ENCODE measurements around the gene PSMB5. TPM values are rescaled to one million over a fixed set of nuclear protein-coding genes. Genes with fewer than 3 reads are reported as not detected.
"Not testable (repeated sequence)": the region's sequence is repeated elsewhere in the genome, so short reads cannot be mapped to it uniquely, and the experiment has no call there.

The PSMB5 gene
- total RNA-seq, 1 donor from 2014 or later, result 239 TPM

DNA sequence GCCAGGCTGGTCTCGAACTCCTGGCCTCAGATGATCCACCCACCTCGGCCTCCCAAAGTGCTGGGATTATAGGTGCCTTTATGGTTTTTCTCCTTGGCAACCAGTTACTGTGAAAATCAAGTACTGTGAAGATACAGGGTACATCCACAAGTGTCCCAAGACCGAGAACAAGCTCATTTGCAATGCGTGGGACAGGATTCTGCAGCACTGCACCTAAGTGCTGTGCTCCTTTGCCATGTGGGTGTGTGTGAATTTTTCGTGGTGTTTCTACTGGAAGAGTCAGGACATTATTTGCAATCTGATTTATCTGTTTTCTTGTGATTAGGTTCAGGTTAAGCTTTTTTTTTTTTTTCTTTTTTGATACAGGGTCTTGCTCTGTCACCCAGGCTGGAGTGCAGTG, 17.6 kb downstream of the PSMB5 start:
- H3K9me3 ChIP-seq (ENCODE audit: insufficient read depth, low read depth, low read length), result no peaks in the 10 kb centered on the region
- Mint-ChIP-seq H3K4me1 (ENCODE audit: low read depth, unreplicated experiment) (no peaks in the 10 kb centered on the region), H3K27ac (ENCODE audit: unreplicated experiment) (no peak overlapping the region)

DNA sequence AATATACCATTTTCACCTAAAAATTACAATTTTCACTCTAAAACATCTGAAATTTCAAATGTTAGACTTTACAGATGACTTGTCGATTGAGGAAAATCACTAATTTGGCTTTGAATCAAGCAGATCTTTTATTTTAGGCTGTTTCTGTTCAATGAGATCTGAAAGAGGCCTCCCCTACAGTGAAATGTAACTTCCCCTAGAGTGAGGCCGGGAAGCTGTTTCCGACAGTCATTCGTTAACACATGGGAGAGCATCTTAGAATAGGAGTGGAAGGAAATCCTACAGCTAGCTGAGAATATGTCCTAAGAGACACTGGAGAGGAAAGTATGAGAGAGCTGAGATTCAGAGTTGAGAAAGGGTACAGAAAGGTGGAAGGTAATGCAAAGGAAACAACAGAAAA, 19.1 kb downstream of the PSMB5 start:
- no peak overlapping the region for H3K27ac Mint-ChIP-seq (ENCODE audit: unreplicated experiment)
- H3K4me1 ChIP-seq (ENCODE audit: insufficient read depth, low read length), result no peaks in the 10 kb centered on the region
- no peak overlapping the region for H3K4me3 ChIP-seq (ENCODE audit: insufficient read depth, low read depth, low read length)
- no peak overlapping the region for H3K4me3 Mint-ChIP-seq (ENCODE audit: unreplicated experiment)
- no peaks in the 10 kb centered on the region for H3K27me3 Mint-ChIP-seq (ENCODE audit: low read depth, unreplicated experiment)
- no peaks in the 10 kb centered on the region for H3K4me1 Mint-ChIP-seq (ENCODE audit: low read depth, unreplicated experiment)
- TF ChIP-seq, protein P1, sequence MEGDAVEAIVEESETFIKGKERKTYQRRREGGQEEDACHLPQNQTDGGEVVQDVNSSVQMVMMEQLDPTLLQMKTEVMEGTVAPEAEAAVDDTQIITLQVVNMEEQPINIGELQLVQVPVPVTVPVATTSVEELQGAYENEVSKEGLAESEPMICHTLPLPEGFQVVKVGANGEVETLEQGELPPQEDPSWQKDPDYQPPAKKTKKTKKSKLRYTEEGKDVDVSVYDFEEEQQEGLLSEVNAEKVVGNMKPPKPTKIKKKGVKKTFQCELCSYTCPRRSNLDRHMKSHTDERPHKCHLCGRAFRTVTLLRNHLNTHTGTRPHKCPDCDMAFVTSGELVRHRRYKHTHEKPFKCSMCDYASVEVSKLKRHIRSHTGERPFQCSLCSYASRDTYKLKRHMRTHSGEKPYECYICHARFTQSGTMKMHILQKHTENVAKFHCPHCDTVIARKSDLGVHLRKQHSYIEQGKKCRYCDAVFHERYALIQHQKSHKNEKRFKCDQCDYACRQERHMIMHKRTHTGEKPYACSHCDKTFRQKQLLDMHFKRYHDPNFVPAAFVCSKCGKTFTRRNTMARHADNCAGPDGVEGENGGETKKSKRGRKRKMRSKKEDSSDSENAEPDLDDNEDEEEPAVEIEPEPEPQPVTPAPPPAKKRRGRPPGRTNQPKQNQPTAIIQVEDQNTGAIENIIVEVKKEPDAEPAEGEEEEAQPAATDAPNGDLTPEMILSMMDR (IDR thresholded peaks at IDR 0.05; ENCODE audit: insufficient read depth, low read depth, low read length), result no peak
- TF ChIP-seq EZH2 (IDR thresholded peaks at IDR 0.05; ENCODE audit: insufficient read depth, low read length), result no peak
- H4K20me1 ChIP-seq (ENCODE audit: insufficient read depth, low read length), result no peaks in the 10 kb centered on the region
- H3K27me3 ChIP-seq (ENCODE audit: insufficient read depth, low read length), result no peaks in the 10 kb centered on the region
- FAIRE-seq (no peak), DNase-seq (ENCODE audit: low read depth) (no peak)
- no peaks in the 10 kb centered on the region for H3K79me2 ChIP-seq (ENCODE audit: insufficient read depth, low read length)
- no peak overlapping the region for H3K27ac ChIP-seq (ENCODE audit: low read depth, low read length)
- no peaks in the 10 kb centered on the region for H3K9me3 Mint-ChIP-seq (ENCODE audit: unreplicated experiment)
- H3K9ac ChIP-seq (ENCODE audit: low read length), result no peak overlapping the region
- no peak overlapping the region for H3K4me2 ChIP-seq (ENCODE audit: low read length)
- H3K36me3 Mint-ChIP-seq (ENCODE audit: low read depth, unreplicated experiment), result peaks cover 1% of the 10 kb centered on the region
- H3K9me3 ChIP-seq (ENCODE audit: insufficient read depth, low read depth, low read length), result no peaks in the 10 kb centered on the region
- no peak overlapping the region for H2AFZ ChIP-seq (ENCODE audit: low read depth, low read length)
- no peaks in the 10 kb centered on the region for H3K36me3 ChIP-seq (ENCODE audit: insufficient read depth, low read length)

More for the DNA sequence above, 17.6 kb downstream of the PSMB5 start:
- no peak for TF ChIP-seq EZH2 (IDR thresholded peaks at IDR 0.05; ENCODE audit: insufficient read depth, low read length)
- TF ChIP-seq, protein P1 (IDR thresholded peaks at IDR 0.05; ENCODE audit: insufficient read depth, low read depth, low read length), result no peak
- FAIRE-seq, result no peak
- H3K4me3 Mint-ChIP-seq (ENCODE audit: unreplicated experiment), result no peak overlapping the region
- H3K27me3 Mint-ChIP-seq (ENCODE audit: low read depth, unreplicated experiment), result no peaks in the 10 kb centered on the region
- H3K4me3 ChIP-seq (ENCODE audit: insufficient read depth, low read depth, low read length), result no peak overlapping the region
- H3K4me2 ChIP-seq (ENCODE audit: low read length), result no peak overlapping the region
- H3K79me2 ChIP-seq (ENCODE audit: insufficient read depth, low read length), result no peaks in the 10 kb centered on the region
- no peaks in the 10 kb centered on the region for H4K20me1 ChIP-seq (ENCODE audit: insufficient read depth, low read length)
- no peak for DNase-seq (ENCODE audit: low read depth)
- H3K9me3 Mint-ChIP-seq (ENCODE audit: unreplicated experiment), result no peaks in the 10 kb centered on the region
- H3K27me3 ChIP-seq (ENCODE audit: insufficient read depth, low read length), result no peaks in the 10 kb centered on the region
- H3K9ac ChIP-seq (ENCODE audit: low read length), result no peak overlapping the region
- peaks cover 2% of the 10 kb centered on the region for H3K36me3 Mint-ChIP-seq (ENCODE audit: low read depth, unreplicated experiment)
- H3K36me3 ChIP-seq (ENCODE audit: insufficient read depth, low read length), result no peaks in the 10 kb centered on the region
- no peaks in the 10 kb centered on the region for H3K4me1 ChIP-seq (ENCODE audit: insufficient read depth, low read length)
- H3K27ac ChIP-seq (ENCODE audit: low read depth, low read length), result no peak overlapping the region
- H2AFZ ChIP-seq (ENCODE audit: low read depth, low read length), result no peak overlapping the region

DNA sequence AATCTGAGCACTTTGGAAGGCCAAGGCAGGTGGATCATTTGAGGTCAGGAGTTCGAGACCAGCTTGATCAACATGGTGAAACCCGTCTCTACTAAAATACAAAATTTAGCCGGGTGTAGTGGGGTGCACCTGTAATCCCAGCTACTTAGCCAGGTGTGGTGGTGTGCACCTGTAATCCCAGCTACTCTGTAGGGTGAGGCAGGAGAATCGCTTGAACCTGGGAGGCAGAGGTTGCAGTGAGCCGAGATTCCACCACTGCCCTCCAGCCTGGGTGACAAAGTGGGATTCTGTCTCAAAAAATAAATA, 21.0 kb downstream of the PSMB5 start:
- not testable (repeated sequence) for H3K27me3 Mint-ChIP-seq (ENCODE audit: low read depth, unreplicated experiment); FAIRE-seq

More for the DNA sequence above, 21.0 kb downstream of the PSMB5 start:
- H3K79me2 ChIP-seq (ENCODE audit: insufficient read depth, low read length); H3K36me3 Mint-ChIP-seq (ENCODE audit: low read depth, unreplicated experiment); H3K36me3 ChIP-seq (ENCODE audit: insufficient read depth, low read length); H3K4me1 Mint-ChIP-seq (ENCODE audit: low read depth, unreplicated experiment); H3K4me1 ChIP-seq (ENCODE audit: insufficient read depth, low read length); H3K27ac ChIP-seq (ENCODE audit: low read depth, low read length); H3K27ac Mint-ChIP-seq (ENCODE audit: unreplicated experiment); H3K4me3 Mint-ChIP-seq (ENCODE audit: unreplicated experiment); H3K9me3 ChIP-seq (ENCODE audit: insufficient read depth, low read depth, low read length); DNase-seq (ENCODE audit: low read depth); H4K20me1 ChIP-seq (ENCODE audit: insufficient read depth, low read length); H3K9ac ChIP-seq (ENCODE audit: low read length); H3K9me3 Mint-ChIP-seq (ENCODE audit: unreplicated experiment); H3K4me3 ChIP-seq (ENCODE audit: insufficient read depth, low read depth, low read length); H3K4me2 ChIP-seq (ENCODE audit: low read length); H3K27me3 ChIP-seq (ENCODE audit: insufficient read depth, low read length); H2AFZ ChIP-seq (ENCODE audit: low read depth, low read length): not testable (repeated sequence)
